Measurements from ENCODE around the gene ZNF408.
"Not testable (repeated sequence)": the region's sequence is repeated elsewhere in the genome, so short reads cannot be mapped to it uniquely, and the experiment has no call there.

ZNF408 gene

DNA sequence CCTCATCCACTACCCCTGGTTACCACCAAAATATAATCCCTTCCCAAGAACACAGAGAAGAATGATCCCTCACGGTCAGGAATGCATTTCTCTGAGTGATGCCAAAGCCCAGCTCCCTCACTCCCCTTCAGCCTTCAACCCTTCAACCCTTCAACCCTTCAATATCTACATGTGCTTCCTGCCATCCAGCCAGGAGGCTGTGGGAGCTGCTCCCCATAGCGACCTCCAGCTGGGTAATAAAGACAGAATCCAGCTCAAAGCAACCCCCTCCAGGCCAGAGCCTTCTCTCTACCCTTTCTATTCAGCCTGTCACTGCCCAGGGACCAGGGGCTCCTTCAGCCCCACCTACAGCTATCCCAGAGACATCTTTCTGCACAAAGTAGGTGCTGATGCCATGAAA is 3.1 kb upstream of the ZNF408 start:
- DNase-seq (ENCODE audit: low read depth) = no peak

DNA sequence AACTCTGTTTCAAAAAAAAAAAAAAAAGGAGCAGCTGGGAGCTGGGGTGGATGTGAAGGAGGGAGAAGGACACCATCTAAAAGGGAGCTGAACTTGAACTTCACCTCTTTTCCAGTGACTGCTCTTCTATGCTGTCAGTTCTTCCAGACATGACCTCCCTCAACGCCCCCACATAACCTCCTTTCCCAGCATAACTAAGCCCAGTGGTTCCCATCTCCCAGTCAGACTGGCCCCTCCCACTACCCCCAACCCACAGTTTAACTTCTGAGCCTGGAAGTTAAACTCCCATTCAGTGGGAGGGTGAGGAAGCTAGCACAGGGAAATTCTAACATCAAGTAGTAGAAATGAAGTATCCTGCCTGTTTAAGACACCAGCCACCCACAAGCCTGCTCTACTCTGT is 2.2 kb upstream of the ZNF408 start:
- DNase-seq (ENCODE audit: low read depth) = no peak

DNA sequence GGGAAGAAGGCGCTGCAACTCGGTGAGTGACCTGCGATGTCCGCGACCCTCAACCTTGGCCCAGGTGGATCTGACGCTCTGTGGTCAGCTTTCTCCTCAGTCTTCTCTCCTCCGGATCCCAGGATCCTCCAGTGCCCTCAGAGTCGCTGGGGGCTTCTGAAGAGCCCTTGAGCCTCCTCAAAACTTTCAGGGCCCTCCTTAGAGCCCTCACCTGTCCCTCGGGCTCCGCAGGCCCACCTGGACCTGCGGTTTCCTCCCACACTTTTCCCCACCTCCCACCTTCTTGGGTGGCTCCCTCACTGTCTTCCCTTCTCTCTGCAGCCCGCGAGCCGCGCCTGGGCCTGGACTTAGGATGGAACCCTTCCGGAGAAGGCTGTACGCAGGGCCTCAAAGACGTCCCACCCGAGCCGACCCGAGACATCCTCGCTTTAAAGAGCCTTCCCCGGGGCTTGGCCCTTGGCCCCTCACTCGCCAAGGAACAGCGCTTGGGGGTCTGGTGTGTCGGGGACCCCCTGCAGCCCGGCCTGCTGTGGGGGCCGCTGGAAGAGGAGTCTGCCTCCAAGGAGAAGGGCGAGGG is 335 bp downstream of the ZNF408 start:
- DNase-seq (ENCODE audit: low read depth) = no peak

DNA sequence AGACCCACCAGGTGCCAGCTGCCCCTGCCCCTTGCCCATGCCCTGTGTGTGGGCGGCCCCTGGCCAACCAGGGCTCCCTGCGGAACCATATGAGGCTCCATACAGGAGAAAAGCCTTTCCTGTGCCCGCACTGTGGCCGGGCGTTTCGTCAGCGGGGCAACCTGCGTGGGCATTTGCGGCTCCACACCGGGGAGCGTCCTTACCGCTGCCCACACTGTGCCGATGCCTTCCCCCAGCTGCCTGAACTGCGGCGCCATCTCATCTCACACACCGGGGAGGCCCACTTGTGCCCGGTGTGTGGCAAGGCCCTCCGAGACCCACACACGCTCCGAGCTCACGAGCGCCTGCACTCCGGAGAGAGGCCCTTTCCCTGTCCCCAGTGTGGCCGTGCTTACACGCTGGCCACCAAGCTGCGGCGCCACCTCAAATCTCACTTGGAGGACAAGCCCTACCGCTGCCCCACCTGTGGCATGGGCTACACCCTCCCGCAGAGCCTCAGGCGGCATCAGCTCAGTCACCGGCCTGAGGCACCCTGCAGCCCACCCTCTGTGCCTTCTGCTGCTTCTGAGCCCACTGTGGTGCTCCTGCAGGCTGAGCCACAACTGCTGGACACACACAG is 4.3 kb downstream of the ZNF408 start:
- DNase-seq (ENCODE audit: low read depth) = no peak

DNA sequence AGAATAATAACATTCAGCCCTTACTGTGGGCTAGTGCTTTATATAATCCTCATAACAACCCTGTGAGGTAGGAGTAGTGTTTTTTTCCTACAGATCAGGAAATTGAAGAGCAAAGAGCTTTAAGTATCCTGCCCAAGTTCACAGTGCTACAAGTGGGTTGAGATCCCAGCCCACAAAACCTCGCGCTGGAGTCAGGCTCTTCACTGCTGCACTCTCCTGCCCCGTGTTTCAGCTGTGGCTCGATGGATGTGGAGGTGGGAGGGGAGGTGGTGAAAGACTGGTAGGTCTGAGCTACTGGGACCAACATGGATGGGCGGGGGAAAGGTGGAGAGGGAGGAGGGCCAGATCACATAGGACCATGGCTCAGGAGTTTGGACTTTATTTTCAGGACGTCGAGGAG is 6.1 kb downstream of the ZNF408 start:
- DNase-seq (ENCODE audit: low read depth) = no peak

DNA sequence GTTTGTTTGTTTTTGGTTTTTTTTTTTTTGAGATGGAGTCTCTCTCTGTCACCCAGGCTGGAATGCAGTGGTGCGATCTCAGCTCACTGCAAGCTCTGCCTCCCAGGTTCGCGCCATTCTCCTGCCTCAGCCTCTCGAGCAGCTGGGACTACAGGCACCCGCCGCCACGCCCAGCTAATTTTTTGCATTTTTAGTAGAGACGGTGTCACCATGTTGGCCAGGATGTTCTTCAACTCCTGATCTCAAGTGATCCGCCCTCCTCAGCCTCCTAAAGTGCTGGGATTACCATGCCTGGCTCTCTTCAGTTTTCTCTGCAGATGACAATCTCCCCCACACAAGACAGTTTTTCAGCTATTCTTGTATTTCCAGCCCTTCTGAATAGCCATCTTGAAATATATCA is 8.5 kb downstream of the ZNF408 start:
- not testable (repeated sequence) for DNase-seq (ENCODE audit: low read depth)

DNA sequence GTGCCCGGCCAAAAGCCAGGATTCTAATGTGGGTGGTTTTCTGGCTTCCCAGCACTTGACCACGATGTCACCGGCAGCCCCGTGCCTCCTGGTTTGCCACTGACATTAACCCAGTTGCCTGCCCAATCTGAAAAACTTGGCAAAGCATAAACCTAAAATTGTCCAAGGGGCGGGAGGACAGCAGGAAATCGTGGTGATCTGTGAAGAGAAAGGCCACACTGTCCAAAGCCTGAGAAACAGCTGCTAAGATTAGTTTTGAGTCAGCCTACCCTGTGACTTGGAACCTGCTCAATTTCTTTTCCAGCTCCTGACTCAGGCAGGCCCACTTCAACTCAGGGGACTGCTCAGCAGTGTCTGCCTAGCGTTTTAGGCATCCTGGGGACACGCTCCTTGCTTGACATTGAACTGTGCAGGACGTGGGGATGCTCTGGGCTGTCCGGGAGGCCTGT is 10.0 kb downstream of the ZNF408 start:
- DNase-seq (ENCODE audit: low read depth) = no peak

DNA sequence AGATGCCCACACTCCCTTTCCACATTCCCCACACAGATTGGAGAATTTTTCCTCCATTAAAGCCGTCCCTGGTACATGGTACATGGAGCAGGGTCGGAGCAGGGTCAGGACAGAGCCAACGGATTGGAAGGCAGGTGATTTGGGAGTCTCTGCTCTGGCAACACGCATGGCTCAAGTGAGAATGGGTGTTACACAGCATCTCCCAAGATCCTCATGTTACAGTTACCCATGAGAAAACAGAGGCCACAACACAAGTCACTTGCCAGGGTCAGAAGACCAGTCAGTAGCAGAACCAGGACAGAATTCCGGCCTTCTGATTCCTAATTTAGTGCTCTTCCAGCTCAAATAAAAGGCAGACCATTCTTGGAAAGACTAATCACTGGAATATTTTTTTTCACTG is 10.5 kb downstream of the ZNF408 start:
- DNase-seq (ENCODE audit: low read depth) = no peak

DNA sequence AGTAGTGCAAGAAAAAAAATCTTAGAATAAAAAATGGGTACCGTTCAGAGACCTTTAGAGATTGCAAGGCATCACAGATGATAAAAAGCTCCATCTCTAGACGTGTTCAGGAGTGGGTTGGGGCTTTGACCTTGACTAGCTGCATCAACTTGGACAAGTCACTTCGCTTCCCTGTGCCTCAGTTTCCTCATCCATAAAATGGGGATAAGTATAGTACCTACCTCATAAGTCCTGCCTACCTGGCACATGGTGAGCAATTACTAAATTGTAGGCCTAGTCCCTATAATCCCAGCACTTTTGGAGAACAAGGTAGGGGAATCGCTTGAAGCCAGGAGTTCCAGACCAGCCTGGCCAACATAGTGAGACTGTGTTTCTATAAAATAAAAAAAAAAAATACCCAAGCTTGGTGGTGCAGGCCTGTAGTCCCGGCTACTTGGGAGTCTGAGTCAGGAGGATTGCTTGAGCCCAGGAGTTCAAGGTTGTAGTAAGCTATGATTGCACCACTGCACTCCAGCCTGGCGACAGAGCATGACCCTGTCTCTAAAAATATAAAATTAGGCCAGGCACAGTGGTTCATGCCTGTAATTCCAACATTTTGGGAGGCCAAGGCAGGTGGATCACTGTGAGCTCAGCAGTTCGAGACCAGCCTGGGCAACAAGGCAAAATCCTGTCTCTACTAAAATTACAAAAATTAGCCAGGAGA is 12.2 kb downstream of the ZNF408 start:
- no peak for DNase-seq (ENCODE audit: low read depth)

DNA sequence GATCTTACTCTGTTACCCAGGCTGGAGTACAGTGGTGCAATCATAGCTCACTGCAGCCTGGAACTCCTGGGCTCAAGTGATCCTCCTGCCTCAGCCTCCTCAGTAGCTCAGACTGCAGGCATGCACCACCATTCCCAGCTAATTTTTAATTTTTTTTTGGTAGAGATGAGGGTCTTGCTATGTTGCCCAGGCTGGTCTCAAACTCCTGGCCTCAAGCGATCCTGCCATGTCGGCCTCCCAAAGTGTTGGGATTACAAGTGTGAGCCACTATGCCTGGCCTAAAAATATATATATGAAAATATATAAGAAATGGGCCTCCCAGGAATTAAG is 17.0 kb downstream of the ZNF408 start:
- DNase-seq (ENCODE audit: low read depth) = not testable (repeated sequence)

DNA sequence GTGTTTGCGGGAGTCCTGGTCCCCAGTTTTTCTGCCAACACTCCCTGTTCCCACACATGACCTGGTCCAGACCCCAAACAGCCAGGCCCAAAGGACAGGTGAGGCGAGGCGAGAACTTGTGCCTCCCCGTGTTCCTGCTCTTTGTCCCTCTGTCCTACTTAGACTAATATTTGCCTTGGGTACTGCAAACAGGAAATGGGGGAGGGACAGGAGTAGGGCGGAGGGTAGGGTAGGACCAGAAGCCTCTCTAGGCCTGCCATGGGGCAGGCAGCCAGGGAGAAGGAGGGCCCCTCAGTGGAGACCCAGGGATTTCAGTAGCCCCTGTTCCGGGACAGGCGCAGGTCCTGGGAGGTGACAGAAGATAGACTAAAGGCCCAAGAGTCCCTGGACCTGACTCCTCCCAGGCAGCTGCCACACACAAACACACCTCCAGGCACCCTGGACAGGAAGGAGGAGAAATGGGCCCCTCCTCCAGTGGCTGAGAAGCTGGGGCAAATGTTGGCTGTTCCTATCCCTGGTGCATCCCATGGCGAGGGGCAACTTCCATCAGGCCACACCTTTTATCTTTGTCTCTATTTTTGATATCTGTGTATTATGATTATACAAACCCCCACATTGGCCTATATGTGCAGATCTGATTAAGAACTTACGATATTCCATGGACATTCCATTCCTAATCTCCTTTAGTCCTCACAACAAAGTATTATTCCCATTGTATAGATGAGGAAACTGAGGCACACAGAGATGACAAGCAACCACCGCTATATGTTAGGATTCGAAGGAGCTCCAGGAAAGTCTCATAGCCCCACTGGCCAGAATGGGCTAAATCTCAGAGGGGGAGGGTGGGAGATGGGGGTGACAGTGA is 17.6 kb downstream of the ZNF408 start:
- DNase-seq (ENCODE audit: low read depth) = no peak

DNA sequence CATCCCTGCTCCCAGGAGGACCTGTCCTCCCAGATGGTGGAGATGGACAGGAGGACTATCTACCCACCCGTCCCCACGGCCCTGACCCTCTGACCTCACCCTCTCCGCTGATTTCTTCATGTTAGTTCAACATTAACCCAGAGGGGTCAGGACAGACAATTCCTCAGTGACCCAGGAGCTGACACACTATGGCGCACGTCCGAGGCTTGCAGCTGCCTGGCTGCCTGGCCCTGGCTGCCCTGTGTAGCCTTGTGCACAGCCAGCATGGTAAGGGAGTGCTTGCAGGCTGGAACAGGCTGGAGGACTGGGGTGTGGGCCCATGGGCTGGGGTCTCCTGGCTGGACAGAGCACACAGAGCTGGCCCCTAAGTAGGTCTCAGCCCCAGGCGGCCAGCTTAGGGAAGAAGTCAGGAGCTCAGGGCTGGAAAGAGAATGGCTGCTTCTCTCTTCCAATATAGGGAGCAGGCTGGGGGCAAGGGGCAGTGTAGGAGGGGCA is 18.3 kb downstream of the ZNF408 start, which contains the start of gene F2:
F2 (plus strand) TSS at position 166 of the 495 bp plus-strand sequence; CDS start at position 189, 23 bp downstream.
- DNase-seq (ENCODE audit: low read depth) = no peak

DNA sequence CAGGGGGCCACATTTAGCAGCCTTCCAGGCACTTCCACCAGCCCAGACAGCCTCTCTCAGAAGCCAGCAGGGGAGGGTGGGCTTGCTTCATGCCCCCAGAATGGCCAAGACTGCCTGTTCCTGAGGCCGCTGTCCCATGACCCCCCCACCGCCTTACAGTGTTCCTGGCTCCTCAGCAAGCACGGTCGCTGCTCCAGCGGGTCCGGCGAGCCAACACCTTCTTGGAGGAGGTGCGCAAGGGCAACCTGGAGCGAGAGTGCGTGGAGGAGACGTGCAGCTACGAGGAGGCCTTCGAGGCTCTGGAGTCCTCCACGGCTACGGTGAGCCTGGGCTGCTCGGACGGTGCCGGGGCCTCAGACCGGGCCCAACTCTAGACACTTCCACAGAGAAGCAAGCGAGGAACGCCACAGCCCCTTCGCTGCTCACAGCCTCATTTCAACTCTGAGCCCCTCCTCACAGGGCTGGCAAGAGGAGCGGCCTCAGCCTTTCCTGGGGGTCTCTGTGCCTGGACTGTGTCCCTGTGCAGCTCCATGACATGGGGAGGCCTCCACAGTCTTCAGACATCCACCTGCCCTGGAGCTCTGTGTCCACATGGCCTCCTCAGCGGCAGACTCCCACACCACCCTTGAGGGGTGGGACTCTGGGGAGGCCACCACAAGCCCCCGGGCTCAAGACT is 18.9 kb downstream of the ZNF408 start:
- DNase-seq (ENCODE audit: low read depth) = no peak

DNA sequence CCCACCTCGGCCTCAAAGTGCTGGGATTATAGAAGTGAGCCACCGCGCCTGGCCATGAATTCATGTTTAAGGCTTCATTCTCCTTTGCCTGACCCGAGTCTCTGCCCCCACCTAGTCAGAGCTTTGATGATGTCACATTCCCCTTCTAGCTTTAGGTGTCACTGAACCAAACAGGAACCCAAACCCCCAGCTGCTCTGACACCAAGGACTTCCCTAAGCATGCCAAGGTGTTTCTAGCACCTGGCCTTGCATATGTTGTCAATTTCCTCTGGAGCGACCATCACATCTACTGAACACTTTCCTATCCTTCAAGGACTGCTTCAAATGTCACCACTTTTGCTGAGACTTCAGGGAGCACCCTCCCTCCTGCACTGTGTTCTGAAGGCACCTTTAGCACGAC is 20.5 kb downstream of the ZNF408 start:
- DNase-seq (ENCODE audit: low read depth) = no peak

DNA sequence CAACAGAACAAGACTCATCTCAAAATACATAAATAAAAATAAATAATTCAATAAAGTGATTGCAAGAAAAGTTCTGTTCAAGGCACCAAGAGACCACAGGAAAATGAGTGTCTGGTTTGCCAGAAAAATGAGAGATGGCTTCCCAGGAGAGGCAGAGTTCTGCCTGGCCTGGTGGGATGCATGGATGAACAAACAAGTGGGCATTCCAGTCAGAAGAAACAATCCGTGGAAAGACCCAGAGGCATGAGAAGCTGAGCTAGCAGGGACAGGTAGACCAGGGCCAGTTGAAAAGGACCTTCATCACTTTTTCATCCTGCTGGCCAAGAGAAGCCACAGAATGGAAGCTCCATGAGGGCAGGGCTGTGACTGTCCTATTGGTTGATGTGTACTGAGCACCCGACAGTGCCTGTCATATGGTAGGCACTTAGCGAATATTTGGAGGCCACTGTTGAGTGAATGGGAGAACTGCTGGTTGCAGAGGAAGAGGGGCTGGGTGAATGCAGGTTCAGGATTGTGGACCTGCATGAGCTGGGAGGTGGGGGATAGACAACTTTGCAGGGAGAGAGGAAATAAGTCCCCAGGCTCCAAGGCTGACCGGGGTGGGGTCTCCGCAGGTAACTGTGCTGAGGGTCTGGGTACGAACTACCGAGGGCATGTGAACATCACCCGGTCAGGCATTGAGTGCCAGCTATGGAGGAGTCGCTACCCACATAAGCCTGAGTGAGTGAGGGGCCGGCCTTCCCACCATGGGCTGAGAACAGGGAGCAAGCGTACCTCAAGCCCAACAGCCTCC is 21.9 kb downstream of the ZNF408 start:
- no peak for DNase-seq (ENCODE audit: low read depth)

DNA sequence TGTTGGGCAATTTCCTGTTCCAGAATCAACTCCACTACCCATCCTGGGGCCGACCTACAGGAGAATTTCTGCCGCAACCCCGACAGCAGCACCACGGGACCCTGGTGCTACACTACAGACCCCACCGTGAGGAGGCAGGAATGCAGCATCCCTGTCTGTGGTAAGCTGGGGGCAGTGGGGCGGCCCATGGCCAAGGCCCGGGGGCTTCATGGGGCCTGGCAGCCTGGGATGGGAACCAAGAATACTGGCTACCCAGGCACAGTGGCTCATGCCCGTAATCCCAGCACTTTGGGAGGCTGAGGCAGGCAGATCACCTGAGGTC is 22.5 kb downstream of the ZNF408 start:
- no peak for DNase-seq (ENCODE audit: low read depth)

DNA sequence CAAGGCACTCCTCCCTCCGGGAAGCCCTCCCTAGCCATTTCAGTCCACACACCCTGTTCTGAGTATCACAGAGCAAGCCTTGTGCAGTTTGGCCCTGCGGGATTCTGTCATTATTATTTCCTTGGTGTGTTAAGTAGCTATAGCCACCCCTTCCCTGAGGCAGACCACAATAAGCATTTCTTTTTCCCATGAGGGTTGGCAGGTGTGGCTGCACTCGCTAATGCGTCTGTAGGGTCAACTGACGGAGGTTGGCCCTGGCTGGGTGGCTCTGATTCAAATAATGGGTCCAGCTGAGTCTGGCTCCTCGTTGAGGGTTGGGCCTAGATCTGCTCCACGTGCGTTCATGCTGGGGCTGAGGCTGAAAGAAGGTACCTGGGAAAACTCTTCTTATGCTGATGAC is 23.3 kb downstream of the ZNF408 start:
- no peak for DNase-seq (ENCODE audit: low read depth)

DNA sequence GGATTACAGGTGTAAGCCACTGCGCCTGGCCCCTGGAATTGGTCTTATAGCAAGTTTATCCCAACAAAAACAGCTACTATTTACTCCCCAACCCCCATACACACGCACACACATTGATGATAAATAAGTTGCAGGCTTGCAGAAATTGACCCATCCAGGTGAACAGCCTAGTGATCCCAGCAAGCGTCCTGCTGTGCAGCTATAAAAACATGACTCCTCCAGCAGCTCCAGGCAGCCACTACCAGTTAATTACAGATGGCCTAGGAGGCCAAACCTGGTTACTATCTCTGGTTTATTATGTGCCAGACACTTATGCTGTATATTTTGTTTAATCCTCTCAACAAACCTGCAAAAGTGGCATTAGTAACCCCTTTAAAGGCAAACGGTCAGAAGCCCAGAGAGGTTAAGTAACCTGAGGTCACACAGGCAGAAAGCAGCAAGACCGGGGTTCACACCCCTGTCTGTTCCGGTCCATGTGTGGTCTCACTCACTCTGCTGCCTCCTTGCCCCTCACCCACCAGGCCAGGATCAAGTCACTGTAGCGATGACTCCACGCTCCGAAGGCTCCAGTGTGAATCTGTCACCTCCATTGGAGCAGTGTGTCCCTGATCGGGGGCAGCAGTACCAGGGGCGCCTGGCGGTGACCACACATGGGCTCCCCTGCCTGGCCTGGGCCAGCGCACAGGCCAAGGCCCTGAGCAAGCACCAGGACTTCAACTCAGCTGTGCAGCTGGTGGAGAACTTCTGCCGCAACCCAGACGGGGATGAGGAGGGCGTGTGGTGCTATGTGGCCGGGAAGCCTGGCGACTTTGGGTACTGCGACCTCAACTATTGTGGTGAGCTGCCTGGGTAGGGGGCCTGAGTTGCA is 24.7 kb downstream of the ZNF408 start:
- DNase-seq (ENCODE audit: low read depth) = no peak

DNA sequence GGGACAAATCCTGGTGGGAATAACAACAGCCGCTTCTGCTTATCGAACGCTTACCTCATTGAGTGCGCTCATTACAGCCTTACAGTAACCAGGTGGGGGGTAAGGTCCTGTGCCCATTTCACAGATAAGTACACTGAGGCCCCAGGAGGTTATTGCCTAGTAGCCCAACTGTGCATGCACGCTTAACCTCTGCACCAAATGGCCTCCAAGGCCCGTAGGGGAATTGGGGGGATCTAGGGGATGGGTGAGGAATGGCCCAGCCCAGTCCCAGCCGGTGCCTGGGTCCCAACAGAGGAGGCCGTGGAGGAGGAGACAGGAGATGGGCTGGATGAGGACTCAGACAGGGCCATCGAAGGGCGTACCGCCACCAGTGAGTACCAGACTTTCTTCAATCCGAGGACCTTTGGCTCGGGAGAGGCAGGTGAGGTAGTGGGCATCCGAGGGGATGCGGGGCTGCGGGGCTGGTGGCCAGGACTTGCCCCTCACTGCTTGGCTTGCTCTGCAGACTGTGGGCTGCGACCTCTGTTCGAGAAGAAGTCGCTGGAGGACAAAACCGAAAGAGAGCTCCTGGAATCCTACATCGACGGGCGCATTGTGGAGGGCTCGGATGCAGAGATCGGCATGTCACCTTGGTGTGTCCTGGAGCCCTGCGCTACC is 25.5 kb downstream of the ZNF408 start:
- no peak for DNase-seq (ENCODE audit: low read depth)

Measured in stimulated activated CD4-positive, alpha-beta T cell treated with anti-CD3 and anti-CD28 coated beads, Interleukin-2, amount 100 ng/mL, for 4 hours (primary cell).